SK-N-SH treated with all-trans-retinoic acid at 6 μM for 48 hours (cell line): ENCODE data around the gene EEFSEC.

Source experiments
- ISL1 ChIP-seq: fragments of 250-450 bp; sonication (Bioruptor Pico); IDR thresholded peaks from 2 replicates; pipeline ENCODE4 v2.1.2; 2022; ENCODE audit warnings: mild to moderate bottlenecking, moderate library complexity
- PPARA ChIP-seq: fragments of 250-450 bp; sonication (Bioruptor Pico); IDR thresholded peaks from 2 replicates; pipeline ENCODE4 v1.5.0; 2020; ENCODE audit warnings: mild to moderate bottlenecking, borderline replicate concordance
- RARB ChIP-seq: fragments of 250-450 bp; sonication (Bioruptor Pico); IDR thresholded peaks from 2 replicates; pipeline ENCODE4 v1.8.0; 2021; ENCODE audit warnings: mild to moderate bottlenecking, moderate library complexity
- SNAI2 ChIP-seq: fragments of 250-450 bp; sonication (Bioruptor Pico); IDR thresholded peaks from 2 replicates; pipeline ENCODE4 v1.5.0; 2020; ENCODE audit warnings: mild to moderate bottlenecking, moderate library complexity
- TOX ChIP-seq: fragments of 250-450 bp; sonication (Bioruptor Pico); IDR thresholded peaks from 2 replicates; pipeline ENCODE4 v1.8.0; 2021; ENCODE audit warnings: mild to moderate bottlenecking, moderate library complexity, borderline replicate concordance
- ZNF565 ChIP-seq: fragments of 450-650 bp; formaldehyde crosslinking; conservative IDR thresholded peaks from 2 replicates; pipeline ENCODE4 v1.5.0; 2020; ENCODE audit warnings: low read depth, mild to moderate bottlenecking, moderate library complexity
- ZNF70 ChIP-seq: fragments of 450-650 bp; formaldehyde crosslinking; IDR thresholded peaks from 2 replicates; pipeline ENCODE4 v1.5.0; 2020; ENCODE audit warnings: mild to moderate bottlenecking, moderate library complexity
- TF ChIP-seq, protein P1 (sequence below): fragments of 250-450 bp; sonication (Bioruptor Pico); IDR thresholded peaks from 2 replicates; pipeline ENCODE4 v1.5.0; 2020; ENCODE audit warnings: mild to moderate bottlenecking, moderate library complexity
- TF ChIP-seq, protein P2 (sequence below): fragments of 250-450 bp; sonication (Bioruptor Pico); IDR thresholded peaks from 2 replicates; pipeline ENCODE4 v1.8.0; 2020; ENCODE audit warnings: mild to moderate bottlenecking, moderate library complexity, borderline replicate concordance
- TF ChIP-seq, protein P3 (sequence below): fragments of 250-450 bp; sonication (Bioruptor Pico); IDR thresholded peaks from 2 replicates; pipeline ENCODE4 v1.5.1; 2020; ENCODE audit warnings: low read depth, mild to moderate bottlenecking, moderate library complexity

DNA sequence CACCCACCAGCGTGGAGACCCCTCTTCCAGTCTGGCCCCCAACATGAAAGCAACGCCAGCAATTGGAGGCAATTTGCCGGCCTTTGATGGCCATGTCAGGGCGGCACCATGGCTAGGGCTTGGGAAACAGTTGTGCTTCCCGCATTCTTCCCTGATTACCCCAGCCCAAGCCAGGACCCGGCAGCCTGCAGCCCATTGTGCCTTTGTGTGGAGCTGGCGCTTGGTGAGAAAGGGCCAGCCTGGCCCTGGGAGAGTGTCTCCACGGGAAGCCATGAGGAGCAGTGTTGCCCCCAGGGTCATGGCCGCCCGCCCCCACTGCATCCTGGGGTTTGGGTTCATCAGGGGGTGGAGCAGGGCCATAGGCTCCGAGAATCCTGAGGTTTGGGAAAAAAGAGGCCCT is 247.4 kb downstream of the EEFSEC start:
- TF ChIP-seq RARB (CRISPR knock-in tag), result no peak
- no peak for TF ChIP-seq ISL1 (CRISPR knock-in tag)
- TF ChIP-seq, protein P1, sequence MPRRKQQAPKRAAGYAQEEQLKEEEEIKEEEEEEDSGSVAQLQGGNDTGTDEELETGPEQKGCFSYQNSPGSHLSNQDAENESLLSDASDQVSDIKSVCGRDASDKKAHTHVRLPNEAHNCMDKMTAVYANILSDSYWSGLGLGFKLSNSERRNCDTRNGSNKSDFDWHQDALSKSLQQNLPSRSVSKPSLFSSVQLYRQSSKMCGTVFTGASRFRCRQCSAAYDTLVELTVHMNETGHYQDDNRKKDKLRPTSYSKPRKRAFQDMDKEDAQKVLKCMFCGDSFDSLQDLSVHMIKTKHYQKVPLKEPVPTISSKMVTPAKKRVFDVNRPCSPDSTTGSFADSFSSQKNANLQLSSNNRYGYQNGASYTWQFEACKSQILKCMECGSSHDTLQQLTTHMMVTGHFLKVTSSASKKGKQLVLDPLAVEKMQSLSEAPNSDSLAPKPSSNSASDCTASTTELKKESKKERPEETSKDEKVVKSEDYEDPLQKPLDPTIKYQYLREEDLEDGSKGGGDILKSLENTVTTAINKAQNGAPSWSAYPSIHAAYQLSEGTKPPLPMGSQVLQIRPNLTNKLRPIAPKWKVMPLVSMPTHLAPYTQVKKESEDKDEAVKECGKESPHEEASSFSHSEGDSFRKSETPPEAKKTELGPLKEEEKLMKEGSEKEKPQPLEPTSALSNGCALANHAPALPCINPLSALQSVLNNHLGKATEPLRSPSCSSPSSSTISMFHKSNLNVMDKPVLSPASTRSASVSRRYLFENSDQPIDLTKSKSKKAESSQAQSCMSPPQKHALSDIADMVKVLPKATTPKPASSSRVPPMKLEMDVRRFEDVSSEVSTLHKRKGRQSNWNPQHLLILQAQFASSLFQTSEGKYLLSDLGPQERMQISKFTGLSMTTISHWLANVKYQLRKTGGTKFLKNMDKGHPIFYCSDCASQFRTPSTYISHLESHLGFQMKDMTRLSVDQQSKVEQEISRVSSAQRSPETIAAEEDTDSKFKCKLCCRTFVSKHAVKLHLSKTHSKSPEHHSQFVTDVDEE (CRISPR knock-in tag), result no peak
- TF ChIP-seq SNAI2 (CRISPR knock-in tag), result no peak
- TF ChIP-seq PPARA (CRISPR knock-in tag), result no peak
- no peak for TF ChIP-seq ZNF565
- TF ChIP-seq, protein P2, sequence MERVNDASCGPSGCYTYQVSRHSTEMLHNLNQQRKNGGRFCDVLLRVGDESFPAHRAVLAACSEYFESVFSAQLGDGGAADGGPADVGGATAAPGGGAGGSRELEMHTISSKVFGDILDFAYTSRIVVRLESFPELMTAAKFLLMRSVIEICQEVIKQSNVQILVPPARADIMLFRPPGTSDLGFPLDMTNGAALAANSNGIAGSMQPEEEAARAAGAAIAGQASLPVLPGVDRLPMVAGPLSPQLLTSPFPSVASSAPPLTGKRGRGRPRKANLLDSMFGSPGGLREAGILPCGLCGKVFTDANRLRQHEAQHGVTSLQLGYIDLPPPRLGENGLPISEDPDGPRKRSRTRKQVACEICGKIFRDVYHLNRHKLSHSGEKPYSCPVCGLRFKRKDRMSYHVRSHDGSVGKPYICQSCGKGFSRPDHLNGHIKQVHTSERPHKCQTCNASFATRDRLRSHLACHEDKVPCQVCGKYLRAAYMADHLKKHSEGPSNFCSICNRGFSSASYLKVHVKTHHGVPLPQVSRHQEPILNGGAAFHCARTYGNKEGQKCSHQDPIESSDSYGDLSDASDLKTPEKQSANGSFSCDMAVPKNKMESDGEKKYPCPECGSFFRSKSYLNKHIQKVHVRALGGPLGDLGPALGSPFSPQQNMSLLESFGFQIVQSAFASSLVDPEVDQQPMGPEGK (CRISPR knock-in tag), result no peak
- TF ChIP-seq TOX (CRISPR knock-in tag), result no peak
- no peak for TF ChIP-seq ZNF70 (CRISPR knock-in tag)
- TF ChIP-seq, protein P3, sequence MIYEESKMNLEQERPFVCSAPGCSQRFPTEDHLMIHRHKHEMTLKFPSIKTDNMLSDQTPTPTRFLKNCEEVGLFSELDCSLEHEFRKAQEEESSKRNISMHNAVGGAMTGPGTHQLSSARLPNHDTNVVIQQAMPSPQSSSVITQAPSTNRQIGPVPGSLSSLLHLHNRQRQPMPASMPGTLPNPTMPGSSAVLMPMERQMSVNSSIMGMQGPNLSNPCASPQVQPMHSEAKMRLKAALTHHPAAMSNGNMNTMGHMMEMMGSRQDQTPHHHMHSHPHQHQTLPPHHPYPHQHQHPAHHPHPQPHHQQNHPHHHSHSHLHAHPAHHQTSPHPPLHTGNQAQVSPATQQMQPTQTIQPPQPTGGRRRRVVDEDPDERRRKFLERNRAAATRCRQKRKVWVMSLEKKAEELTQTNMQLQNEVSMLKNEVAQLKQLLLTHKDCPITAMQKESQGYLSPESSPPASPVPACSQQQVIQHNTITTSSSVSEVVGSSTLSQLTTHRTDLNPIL (CRISPR knock-in tag), result no peak
